ENCODE results near the gene RCC1. TPM values are rescaled to one million over a fixed set of nuclear protein-coding genes. Genes with fewer than 3 reads are reported as not detected.
A peak's percentile ranks its signal among the peaks of the same experiment; 100 is the strongest.

RCC1 gene
- total RNA-seq, 1 experiment from 2014 or later: 103 TPM

DNA sequence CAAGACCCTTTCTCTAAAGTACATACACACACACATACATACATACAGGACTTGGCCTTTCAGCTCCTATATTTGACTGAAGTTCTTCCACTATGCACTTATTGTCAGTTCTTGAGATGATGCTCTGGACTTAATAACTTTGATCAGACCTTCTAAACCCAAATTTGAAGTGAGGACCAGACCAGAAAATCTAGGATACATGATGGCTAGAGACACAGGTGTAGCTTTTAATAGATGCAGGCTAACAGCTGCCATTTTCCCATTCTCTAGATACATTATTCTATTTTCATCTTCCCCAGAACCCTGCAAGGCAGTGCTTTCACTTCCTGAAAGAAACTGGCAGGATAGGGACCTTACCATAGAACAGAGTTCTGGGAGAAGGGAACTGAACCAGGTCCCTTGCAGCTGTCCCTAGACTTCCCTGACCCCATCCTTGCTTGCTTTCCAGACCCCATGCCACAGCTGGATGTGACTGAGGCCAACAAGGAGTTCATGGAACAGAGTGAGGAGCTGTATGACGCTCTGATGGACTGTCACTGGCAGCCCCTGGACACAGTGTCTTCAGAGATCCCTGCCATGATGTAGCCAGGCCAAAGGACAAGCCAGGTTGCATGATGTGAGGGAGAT, 71.3 kb downstream of the RCC1 start (continued):
- TF ChIP-seq TEAD4 (CRISPR knock-in tag; IDR thresholded peaks at IDR 0.05): no peak
- no peak for TF ChIP-seq KAT7 (CRISPR knock-in tag; IDR thresholded peaks at IDR 0.05; ENCODE audit: borderline replicate concordance)
- TF ChIP-seq CREB1 (CRISPR knock-in tag; IDR thresholded peaks at IDR 0.05): no peak

DNA sequence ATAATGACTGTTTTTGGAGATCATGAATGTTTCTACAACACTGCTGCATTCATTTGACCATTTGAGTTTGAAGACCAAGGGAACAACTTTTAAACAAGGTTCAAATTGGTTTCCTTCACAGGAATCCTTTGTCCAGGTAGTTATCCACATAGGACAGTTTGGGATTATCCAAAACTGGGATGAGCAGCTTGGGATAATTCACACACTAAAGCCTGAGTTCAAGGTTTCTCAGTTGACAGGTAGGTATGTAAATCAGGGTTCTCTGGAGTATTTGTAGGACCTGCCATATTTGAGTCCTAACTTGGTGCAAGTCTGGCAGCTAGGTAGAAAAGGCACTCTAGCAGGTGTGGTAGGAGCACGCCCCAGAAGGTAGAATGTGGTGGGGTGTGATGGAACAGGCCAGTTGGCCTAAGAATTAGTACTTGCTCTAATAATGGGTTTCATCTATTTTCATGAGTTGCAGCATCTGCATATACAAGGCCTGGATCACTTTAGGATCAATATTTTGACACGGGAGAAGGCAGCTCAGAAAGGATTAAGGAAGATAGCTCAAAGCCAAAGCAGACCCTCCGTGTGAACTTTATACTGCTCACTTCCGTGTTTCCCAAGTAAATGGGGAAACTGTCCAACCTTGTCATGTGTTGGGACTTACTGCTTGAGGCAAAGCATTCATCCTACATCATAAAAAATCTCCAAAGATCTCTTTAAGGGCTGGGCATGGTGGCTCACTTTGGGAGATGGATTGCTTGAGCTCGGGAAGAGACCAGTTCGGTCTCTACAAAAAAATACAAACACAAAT, 72.1 kb downstream of the RCC1 start:
- H3K4me1 Mint-ChIP-seq: peaks cover 20% of the 10 kb centered on the region
- ChIA-PET POLR2A (interaction anchor here (0.6 to 1.0 kb wide), 2 partner anchors 59 to 67 kb away, joined by 3 read pairs; no protein-coding TSS in a partner anchor), CTCF (interaction anchor here (1.0 to 1.4 kb wide), 3 partner anchors 24 to 26 kb away, joined by 3 to 7 read pairs (median 5); no protein-coding TSS in a partner anchor)
- ATAC-seq (peak; percentile 2; the same call in 1 of the 2 replicates), DNase-seq (ENCODE audit: low spot score) (no peak)
- no peak overlapping the region for H3K4me3 Mint-ChIP-seq
- peaks cover 52% of the 10 kb centered on the region for H3K36me3 Mint-ChIP-seq
- peak overlapping the region; percentile 51 for H3K27ac Mint-ChIP-seq
- no peaks in the 10 kb centered on the region for H3K27me3 Mint-ChIP-seq (ENCODE audit: low read depth)
- no peaks in the 10 kb centered on the region for H3K9me3 Mint-ChIP-seq
- TF ChIP-seq TCF7 (CRISPR knock-in tag; IDR thresholded peaks at IDR 0.05; ENCODE audit: low read depth) (no peak), GTF2I (CRISPR knock-in tag; conservative IDR thresholded peaks at IDR 0.05) (no peak), JAZF1 (CRISPR knock-in tag; IDR thresholded peaks at IDR 0.05) (no peak), NFE2L1 (CRISPR knock-in tag; IDR thresholded peaks at IDR 0.05) (no peak), MXD4 (CRISPR knock-in tag; IDR thresholded peaks at IDR 0.05; ENCODE audit: borderline replicate concordance) (no peak), ZNF232 (CRISPR knock-in tag; IDR thresholded peaks at IDR 0.05) (0 out of 2 replicates have a peak, but pooled peaks have one; percentile 7), TP53 (CRISPR knock-in tag; IDR thresholded peaks at IDR 0.05) (no peak), ZNF263 (CRISPR knock-in tag; IDR thresholded peaks at IDR 0.05; ENCODE audit: low read depth) (no peak), ETV6 (CRISPR knock-in tag; IDR thresholded peaks at IDR 0.05) (no peak), ZNF671 (CRISPR knock-in tag; IDR thresholded peaks at IDR 0.05) (peak; percentile 77; the same call in 1 of the 2 replicates), ATF1 (CRISPR knock-in tag; IDR thresholded peaks at IDR 0.05) (no peak), ZNF416 (CRISPR knock-in tag; IDR thresholded peaks at IDR 0.05) (peak; percentile 10; the same call in 1 of the 2 replicates), ZNF121 (CRISPR knock-in tag; IDR thresholded peaks at IDR 0.05) (no peak), NFATC4 (CRISPR knock-in tag; IDR thresholded peaks at IDR 0.05) (0 out of 2 replicates have a peak, but pooled peaks have one; percentile 45)
- TF ChIP-seq, protein P1, sequence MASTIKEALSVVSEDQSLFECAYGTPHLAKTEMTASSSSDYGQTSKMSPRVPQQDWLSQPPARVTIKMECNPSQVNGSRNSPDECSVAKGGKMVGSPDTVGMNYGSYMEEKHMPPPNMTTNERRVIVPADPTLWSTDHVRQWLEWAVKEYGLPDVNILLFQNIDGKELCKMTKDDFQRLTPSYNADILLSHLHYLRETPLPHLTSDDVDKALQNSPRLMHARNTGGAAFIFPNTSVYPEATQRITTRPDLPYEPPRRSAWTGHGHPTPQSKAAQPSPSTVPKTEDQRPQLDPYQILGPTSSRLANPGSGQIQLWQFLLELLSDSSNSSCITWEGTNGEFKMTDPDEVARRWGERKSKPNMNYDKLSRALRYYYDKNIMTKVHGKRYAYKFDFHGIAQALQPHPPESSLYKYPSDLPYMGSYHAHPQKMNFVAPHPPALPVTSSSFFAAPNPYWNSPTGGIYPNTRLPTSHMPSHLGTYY (CRISPR knock-in tag; IDR thresholded peaks at IDR 0.05): peak; percentile 12; the same call in 1 of the 2 replicates
- TF ChIP-seq, protein P2, sequence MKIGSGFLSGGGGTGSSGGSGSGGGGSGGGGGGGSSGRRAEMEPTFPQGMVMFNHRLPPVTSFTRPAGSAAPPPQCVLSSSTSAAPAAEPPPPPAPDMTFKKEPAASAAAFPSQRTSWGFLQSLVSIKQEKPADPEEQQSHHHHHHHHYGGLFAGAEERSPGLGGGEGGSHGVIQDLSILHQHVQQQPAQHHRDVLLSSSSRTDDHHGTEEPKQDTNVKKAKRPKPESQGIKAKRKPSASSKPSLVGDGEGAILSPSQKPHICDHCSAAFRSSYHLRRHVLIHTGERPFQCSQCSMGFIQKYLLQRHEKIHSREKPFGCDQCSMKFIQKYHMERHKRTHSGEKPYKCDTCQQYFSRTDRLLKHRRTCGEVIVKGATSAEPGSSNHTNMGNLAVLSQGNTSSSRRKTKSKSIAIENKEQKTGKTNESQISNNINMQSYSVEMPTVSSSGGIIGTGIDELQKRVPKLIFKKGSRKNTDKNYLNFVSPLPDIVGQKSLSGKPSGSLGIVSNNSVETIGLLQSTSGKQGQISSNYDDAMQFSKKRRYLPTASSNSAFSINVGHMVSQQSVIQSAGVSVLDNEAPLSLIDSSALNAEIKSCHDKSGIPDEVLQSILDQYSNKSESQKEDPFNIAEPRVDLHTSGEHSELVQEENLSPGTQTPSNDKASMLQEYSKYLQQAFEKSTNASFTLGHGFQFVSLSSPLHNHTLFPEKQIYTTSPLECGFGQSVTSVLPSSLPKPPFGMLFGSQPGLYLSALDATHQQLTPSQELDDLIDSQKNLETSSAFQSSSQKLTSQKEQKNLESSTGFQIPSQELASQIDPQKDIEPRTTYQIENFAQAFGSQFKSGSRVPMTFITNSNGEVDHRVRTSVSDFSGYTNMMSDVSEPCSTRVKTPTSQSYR (CRISPR knock-in tag; IDR thresholded peaks at IDR 0.05): no peak
- TF ChIP-seq, protein P3, sequence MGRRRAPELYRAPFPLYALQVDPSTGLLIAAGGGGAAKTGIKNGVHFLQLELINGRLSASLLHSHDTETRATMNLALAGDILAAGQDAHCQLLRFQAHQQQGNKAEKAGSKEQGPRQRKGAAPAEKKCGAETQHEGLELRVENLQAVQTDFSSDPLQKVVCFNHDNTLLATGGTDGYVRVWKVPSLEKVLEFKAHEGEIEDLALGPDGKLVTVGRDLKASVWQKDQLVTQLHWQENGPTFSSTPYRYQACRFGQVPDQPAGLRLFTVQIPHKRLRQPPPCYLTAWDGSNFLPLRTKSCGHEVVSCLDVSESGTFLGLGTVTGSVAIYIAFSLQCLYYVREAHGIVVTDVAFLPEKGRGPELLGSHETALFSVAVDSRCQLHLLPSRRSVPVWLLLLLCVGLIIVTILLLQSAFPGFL (CRISPR knock-in tag; IDR thresholded peaks at IDR 0.05; ENCODE audit: borderline replicate concordance): no peak
- TF ChIP-seq, protein P4, sequence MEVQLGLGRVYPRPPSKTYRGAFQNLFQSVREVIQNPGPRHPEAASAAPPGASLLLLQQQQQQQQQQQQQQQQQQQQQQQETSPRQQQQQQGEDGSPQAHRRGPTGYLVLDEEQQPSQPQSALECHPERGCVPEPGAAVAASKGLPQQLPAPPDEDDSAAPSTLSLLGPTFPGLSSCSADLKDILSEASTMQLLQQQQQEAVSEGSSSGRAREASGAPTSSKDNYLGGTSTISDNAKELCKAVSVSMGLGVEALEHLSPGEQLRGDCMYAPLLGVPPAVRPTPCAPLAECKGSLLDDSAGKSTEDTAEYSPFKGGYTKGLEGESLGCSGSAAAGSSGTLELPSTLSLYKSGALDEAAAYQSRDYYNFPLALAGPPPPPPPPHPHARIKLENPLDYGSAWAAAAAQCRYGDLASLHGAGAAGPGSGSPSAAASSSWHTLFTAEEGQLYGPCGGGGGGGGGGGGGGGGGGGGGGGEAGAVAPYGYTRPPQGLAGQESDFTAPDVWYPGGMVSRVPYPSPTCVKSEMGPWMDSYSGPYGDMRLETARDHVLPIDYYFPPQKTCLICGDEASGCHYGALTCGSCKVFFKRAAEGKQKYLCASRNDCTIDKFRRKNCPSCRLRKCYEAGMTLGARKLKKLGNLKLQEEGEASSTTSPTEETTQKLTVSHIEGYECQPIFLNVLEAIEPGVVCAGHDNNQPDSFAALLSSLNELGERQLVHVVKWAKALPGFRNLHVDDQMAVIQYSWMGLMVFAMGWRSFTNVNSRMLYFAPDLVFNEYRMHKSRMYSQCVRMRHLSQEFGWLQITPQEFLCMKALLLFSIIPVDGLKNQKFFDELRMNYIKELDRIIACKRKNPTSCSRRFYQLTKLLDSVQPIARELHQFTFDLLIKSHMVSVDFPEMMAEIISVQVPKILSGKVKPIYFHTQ (CRISPR knock-in tag; IDR thresholded peaks at IDR 0.05): no peak
- TF ChIP-seq, protein P5, sequence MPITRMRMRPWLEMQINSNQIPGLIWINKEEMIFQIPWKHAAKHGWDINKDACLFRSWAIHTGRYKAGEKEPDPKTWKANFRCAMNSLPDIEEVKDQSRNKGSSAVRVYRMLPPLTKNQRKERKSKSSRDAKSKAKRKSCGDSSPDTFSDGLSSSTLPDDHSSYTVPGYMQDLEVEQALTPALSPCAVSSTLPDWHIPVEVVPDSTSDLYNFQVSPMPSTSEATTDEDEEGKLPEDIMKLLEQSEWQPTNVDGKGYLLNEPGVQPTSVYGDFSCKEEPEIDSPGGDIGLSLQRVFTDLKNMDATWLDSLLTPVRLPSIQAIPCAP (CRISPR knock-in tag; IDR thresholded peaks at IDR 0.05): no peak
- TF ChIP-seq, protein P6, sequence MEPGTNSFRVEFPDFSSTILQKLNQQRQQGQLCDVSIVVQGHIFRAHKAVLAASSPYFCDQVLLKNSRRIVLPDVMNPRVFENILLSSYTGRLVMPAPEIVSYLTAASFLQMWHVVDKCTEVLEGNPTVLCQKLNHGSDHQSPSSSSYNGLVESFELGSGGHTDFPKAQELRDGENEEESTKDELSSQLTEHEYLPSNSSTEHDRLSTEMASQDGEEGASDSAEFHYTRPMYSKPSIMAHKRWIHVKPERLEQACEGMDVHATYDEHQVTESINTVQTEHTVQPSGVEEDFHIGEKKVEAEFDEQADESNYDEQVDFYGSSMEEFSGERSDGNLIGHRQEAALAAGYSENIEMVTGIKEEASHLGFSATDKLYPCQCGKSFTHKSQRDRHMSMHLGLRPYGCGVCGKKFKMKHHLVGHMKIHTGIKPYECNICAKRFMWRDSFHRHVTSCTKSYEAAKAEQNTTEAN (CRISPR knock-in tag; IDR thresholded peaks at IDR 0.05): no peak
- TF ChIP-seq, protein P7, sequence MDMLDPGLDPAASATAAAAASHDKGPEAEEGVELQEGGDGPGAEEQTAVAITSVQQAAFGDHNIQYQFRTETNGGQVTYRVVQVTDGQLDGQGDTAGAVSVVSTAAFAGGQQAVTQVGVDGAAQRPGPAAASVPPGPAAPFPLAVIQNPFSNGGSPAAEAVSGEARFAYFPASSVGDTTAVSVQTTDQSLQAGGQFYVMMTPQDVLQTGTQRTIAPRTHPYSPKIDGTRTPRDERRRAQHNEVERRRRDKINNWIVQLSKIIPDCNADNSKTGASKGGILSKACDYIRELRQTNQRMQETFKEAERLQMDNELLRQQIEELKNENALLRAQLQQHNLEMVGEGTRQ (CRISPR knock-in tag; IDR thresholded peaks at IDR 0.05): no peak
